ENCODE measurements around the gene NPEPL1.

The NPEPL1 gene

GRCh38 chr20:58701431-58702160 lies 9.0 kb downstream of the NPEPL1 start:
- DNase-seq = no peak

GRCh38 chr20:58702161-58702510 lies 9.5 kb downstream of the NPEPL1 start:
- no peak for DNase-seq

GRCh38 chr20:58702859-58703648 lies 10.5 kb downstream of the NPEPL1 start:
- no peak for DNase-seq

- DNase-seq = no peak
These were observed 11.3 kb downstream of the NPEPL1 start for GRCh38 chr20:58703765-58704371.

DNA sequence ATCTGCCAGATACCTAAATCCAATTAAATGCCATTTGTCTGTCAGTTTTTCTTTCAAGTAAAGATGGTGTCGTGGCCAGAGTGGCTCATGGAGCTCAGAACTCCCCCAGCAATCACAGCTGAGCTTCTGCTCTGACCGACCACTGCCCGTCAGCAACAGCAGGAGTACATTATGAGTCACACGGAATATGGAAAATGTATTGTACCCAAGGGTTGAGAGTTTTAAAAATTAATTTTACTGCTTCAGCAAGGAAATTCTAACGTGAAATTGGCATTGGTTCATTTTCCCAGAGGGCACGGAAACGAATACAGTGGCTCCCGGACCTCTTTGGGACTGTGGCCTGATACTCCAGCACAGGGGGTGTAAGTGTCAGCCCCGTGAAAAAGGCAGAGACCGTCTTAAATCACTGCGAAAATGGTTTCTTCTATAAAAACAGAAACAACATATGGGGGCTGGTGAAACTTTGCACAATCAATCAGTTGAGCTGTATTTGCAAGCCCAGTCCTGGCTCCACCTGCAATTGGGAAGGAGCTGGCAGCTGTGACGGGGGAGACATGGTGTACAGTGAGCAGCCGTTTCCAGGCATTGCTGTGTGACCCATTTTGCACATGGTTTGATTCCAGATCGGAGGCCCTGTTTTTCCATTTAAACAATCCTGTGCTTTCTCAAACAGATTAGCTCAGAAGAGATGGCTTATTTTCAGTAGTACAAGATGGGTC lies 12.8 kb downstream of the NPEPL1 start:
- no peak for DNase-seq

DNA sequence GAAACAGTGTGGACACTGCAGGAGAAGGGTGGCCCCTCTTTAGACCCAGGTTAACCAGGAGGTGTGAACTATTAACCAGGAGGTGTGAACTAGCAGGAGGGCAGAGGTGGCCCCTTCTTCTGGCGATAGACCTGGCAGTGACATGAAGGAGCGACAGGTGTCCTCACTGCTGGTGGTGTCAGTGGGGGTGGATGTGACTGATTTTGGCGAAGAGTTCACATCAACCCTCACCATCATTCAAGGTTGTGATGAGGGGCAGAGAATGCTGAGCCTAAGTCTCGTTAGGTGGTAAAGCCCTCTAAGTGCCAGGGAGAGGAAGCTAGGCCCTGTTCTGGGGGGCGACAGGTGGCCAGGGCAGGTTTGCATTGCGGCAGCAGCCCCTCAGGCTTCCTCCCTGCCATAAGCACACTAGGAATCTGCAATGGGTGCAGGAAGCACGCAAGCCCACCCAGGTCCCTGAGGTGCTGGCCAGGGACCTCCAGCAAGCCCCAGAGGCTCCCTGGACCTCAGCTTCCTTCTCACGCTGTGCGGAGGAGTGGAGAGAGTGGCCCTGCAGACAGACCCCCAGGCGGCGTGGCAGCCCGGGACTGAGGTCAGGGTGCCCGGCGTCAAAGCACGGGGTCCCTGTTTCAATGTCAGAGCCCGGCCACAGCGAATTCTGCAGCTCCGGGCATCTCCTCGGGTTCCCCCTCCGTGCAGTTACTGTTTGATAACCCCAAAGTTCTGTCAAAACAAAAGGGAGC lies 13.7 kb downstream of the NPEPL1 start:
- DNase-seq = no peak

DNA sequence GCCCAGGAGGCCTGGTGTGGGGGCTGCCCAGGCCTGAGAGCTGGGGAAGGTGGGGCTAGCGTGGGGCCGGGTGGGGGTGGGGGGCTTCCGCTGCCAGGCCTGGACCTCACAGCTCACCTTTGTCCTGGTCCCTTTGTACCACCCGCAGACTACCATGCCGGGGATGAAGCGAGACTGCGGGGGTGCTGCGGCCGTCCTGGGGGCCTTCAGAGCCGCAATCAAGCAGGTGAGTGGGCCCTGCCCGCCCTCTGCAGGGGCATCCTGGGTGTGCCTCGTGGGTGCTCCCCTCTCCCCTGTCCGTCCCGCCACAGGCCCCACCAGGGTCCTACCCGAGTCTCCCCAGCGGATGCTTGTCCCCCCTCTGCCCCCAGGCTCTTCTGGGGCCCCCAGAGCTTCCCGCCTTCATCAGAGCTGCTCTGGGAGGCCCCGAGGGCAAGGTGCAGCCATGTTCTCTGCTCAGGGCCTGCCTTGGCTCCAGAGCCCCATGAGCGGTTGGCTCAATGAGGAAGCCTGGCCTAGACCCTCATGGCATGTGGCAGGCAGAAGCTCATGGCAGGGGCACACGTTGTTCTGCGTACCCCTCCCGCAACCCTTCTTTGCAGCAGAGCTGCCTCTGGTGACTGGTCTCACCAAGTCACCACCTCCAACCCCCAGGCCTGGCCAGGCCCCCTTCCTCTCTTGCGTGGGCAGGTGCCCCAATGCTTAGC lies 14.5 kb downstream of the NPEPL1 start:
- no peak for DNase-seq

- DNase-seq = no peak
These were observed 15.2 kb downstream of the NPEPL1 start for GRCh38 chr20:58707770-58708169.

DNA sequence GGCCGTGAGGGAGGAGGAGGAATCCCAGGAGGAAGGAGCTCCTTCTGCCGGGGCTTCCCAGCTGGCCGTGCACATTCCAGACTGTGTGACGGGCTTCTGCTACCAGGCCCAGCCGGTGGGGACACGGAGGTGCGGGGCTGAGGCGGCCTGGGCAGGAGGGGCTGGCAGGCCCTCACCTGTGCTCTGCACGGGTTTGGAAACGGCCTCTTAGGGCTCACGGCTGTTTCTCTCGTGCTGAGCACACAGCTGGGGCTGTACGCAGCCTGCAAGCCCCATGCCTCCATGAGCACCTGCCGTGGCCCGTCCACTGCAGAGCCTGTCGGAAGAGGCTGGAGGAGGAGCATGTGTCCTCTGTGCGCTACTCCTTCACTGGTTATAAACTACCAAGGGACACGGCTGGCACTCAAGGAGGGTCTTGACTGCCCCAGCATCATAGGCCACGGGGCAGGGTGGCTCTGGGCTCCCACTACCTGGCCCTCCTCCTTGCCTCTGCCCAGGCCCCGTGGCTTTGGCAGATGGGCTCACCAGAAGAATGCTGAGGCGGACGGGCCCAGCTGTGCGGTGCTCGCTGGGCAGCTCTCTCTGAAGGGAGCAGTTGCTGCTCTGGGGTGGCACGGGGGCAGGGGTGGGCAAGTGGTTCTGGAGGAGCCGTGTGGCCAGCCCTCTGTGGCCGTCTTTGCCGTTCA lies 15.8 kb downstream of the NPEPL1 start:
- DNase-seq = no peak

GRCh38 chr20:58709013-58709702 lies 16.6 kb downstream of the NPEPL1 start:
- no peak for DNase-seq

- DNase-seq = no peak
These were observed 17.1 kb downstream of the NPEPL1 start for GRCh38 chr20:58709703-58710039.

GRCh38 chr20:58710481-58711265 lies 18.1 kb downstream of the NPEPL1 start:
- DNase-seq = no peak

GRCh38 chr20:58711266-58712051 lies 18.9 kb downstream of the NPEPL1 start:
- DNase-seq = no peak

DNA sequence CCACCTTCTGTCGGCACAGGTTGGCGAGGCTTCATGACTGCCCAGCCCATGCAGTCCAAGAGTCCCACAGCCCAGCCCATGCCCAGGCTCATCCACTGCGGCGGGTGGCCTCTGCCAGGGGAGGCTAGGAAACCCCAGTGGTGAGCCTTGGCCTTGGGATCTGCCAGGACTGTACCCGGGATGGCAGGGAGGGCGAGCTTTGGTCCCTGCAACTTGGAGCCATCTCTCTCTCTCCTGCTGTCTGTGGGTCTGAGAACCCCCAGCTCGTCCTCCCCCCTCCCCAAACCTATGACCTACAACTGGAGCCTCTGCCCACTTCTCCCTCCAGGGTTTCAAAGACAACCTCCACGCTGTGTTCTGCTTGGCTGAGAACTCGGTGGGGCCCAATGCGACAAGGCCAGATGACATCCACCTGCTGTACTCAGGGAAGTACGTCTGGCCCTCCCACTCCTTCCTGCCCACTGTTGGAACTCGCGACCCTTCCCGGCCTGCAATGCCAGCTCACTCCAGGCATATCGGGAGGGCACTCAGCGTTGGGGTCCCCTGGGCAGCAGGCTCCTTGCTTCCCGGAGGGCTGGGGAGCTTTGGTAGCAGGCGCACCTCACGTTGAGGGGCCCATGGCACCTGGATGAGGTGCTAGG lies 19.7 kb downstream of the NPEPL1 start:
- DNase-seq = no peak

GRCh38 chr20:58712806-58713731 lies 20.5 kb downstream of the NPEPL1 start:
- no peak for DNase-seq

DNA sequence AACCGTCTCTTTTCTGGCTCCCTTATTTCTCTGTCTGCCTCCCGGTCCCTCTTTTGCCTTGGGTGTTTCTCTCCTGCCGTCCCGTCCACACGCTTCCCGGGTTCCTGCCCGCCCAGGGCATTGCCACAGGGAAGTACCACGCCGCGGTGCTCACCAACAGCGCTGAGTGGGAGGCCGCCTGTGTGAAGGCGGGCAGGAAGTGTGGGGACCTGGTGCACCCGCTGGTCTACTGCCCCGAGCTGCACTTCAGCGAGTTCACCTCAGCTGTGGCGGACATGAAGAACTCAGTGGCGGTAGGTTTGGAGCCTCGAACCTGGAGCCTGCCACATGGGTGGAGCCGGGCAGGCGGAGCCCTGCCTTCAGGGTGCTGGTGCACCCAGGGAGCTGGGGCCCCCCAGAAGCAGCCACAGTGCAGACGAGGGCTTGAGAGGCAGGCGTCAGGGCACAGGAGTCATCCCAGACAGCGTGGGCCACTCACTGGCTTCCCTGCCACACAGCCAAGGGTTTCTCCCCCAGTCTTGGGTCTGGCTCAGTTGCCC lies 21.3 kb downstream of the NPEPL1 start:
- no peak for DNase-seq

DNA sequence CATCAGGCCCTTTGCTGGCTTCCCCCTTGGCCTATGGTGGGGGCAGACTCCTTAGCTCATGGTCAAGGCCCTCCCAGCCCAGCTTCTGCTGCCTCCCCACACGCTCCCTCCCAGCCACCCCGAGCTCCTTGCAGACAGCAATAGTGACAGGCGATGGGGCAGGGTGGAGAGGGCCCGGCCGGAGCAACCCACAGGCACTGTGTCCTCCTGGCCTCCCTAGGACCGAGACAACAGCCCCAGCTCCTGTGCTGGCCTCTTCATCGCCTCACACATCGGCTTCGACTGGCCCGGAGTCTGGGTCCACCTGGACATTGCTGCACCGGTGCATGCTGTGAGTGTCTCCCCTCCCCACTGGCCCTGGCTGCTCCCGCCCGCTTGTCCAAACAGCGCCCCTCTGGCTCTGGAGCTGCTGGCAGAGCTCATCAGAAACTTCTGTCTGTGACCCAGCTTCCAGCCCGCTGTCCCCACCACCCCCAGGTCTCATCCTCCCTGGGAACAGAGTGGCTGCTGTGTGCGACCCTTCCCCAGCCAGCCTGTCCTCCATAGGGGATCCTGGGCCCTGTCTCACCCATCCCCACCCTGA lies 21.8 kb downstream of the NPEPL1 start:
- DNase-seq = no peak

Measured in fibroblast of skin of right biceps (primary cell).